SK-N-SH treated with all-trans-retinoic acid at 6 μM for 48 hours (cell line): ENCODE results near the gene MAFF.

Experiments used
- ATAC-seq: fragments of 200-7000 bp; cut with Tn5 transposase; 3 replicates; pipeline ENCODE4 v1.9.1; 2020; ENCODE audit warnings: mild to moderate bottlenecking, moderate library complexity
- ARNTL ChIP-seq: fragments of 450-650 bp; formaldehyde crosslinking; IDR thresholded peaks from 2 replicates; pipeline ENCODE4 v1.5.0; 2020; ENCODE audit warnings: low read depth, mild to moderate bottlenecking, moderate library complexity, borderline replicate concordance
- BACH2 ChIP-seq: fragments of 250-450 bp; sonication (Bioruptor Pico); IDR thresholded peaks from 2 replicates; pipeline ENCODE4 v1.9.0; 2021; ENCODE audit warnings: mild to moderate bottlenecking, borderline replicate concordance
- CSDC2 ChIP-seq: fragments of 250-450 bp; sonication (Bioruptor Pico); IDR thresholded peaks from 2 replicates; pipeline ENCODE4 v1.5.0; 2020; ENCODE audit warnings: mild to moderate bottlenecking, moderate library complexity
- ESRRG ChIP-seq: fragments of 250-450 bp; sonication (Bioruptor Pico); IDR thresholded peaks from 2 replicates; pipeline ENCODE4 v1.6.1; 2021; ENCODE audit warnings: mild to moderate bottlenecking
- GLIS3 ChIP-seq: fragments of 250-450 bp; sonication (Bioruptor Pico); IDR thresholded peaks from 2 replicates; pipeline ENCODE4 v1.5.0; 2020; ENCODE audit warnings: mild to moderate bottlenecking, moderate library complexity
- ISL1 ChIP-seq: fragments of 250-450 bp; sonication (Bioruptor Pico); IDR thresholded peaks from 2 replicates; pipeline ENCODE4 v2.1.2; 2022; ENCODE audit warnings: mild to moderate bottlenecking, moderate library complexity
- PPARA ChIP-seq: fragments of 250-450 bp; sonication (Bioruptor Pico); IDR thresholded peaks from 2 replicates; pipeline ENCODE4 v1.5.0; 2020; ENCODE audit warnings: mild to moderate bottlenecking, borderline replicate concordance
- RARB ChIP-seq: fragments of 250-450 bp; sonication (Bioruptor Pico); IDR thresholded peaks from 2 replicates; pipeline ENCODE4 v1.8.0; 2021; ENCODE audit warnings: mild to moderate bottlenecking, moderate library complexity
- SNAI2 ChIP-seq: fragments of 250-450 bp; sonication (Bioruptor Pico); IDR thresholded peaks from 2 replicates; pipeline ENCODE4 v1.5.0; 2020; ENCODE audit warnings: mild to moderate bottlenecking, moderate library complexity
- TCF4 ChIP-seq: fragments of 250-450 bp; sonication (Bioruptor Pico); IDR thresholded peaks from 2 replicates; pipeline ENCODE4 v1.8.0; 2021; ENCODE audit warnings: mild to moderate bottlenecking, moderate library complexity, borderline replicate concordance
- TOX ChIP-seq: fragments of 250-450 bp; sonication (Bioruptor Pico); IDR thresholded peaks from 2 replicates; pipeline ENCODE4 v1.8.0; 2021; ENCODE audit warnings: mild to moderate bottlenecking, moderate library complexity, borderline replicate concordance
- ZFP30 ChIP-seq: fragments of 450-650 bp; formaldehyde crosslinking; IDR thresholded peaks from 2 replicates; pipeline ENCODE4 v1.5.0; 2022; ENCODE audit warnings: mild to moderate bottlenecking, moderate library complexity
- ZNF565 ChIP-seq: fragments of 450-650 bp; formaldehyde crosslinking; conservative IDR thresholded peaks from 2 replicates; pipeline ENCODE4 v1.5.0; 2020; ENCODE audit warnings: low read depth, mild to moderate bottlenecking, moderate library complexity
- ZNF70 ChIP-seq: fragments of 450-650 bp; formaldehyde crosslinking; IDR thresholded peaks from 2 replicates; pipeline ENCODE4 v1.5.0; 2020; ENCODE audit warnings: mild to moderate bottlenecking, moderate library complexity
- TF ChIP-seq, protein P1 (sequence below): fragments of 250-450 bp; sonication (Bioruptor Pico); IDR thresholded peaks from 2 replicates; pipeline ENCODE4 v1.5.1; 2021; ENCODE audit warnings: mild to moderate bottlenecking, moderate library complexity
- TF ChIP-seq, protein P2 (sequence below): fragments of 250-450 bp; sonication (Bioruptor Pico); IDR thresholded peaks from 2 replicates; pipeline ENCODE4 v1.5.0; 2020; ENCODE audit warnings: mild to moderate bottlenecking, moderate library complexity
- TF ChIP-seq, protein P3 (sequence below): fragments of 250-450 bp; sonication (Bioruptor Pico); IDR thresholded peaks from 2 replicates; pipeline ENCODE4 v1.5.1; 2020; ENCODE audit warnings: low read depth, mild to moderate bottlenecking, moderate library complexity

MAFF gene

DNA sequence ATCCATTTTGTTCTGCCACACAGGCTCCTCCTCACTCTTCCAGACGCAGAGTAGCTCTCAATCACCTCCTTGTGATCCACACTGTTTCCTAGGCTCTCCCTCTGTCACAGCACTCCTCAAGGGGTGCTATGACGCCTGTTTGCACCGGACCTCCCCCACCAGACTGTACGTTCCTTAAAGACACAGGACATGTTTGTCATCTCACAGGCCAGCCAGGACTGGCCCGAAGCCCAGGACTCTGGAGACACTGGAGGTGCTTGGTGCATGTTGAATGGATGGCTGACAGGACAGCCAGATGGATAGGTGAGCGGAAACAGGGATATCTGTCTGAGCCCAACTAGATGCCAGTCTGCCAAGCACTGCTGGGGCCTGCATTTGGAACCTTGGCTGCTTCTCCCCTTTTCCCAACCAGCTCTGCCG is 33.8 kb upstream of the MAFF start (continued):
- TF ChIP-seq, protein P1, sequence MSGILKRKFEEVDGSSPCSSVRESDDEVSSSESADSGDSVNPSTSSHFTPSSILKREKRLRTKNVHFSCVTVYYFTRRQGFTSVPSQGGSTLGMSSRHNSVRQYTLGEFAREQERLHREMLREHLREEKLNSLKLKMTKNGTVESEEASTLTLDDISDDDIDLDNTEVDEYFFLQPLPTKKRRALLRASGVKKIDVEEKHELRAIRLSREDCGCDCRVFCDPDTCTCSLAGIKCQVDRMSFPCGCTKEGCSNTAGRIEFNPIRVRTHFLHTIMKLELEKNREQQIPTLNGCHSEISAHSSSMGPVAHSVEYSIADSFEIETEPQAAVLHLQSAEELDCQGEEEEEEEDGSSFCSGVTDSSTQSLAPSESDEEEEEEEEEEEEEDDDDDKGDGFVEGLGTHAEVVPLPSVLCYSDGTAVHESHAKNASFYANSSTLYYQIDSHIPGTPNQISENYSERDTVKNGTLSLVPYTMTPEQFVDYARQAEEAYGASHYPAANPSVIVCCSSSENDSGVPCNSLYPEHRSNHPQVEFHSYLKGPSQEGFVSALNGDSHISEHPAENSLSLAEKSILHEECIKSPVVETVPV (CRISPR knock-in tag), result no peak
- TF ChIP-seq PPARA, result no peak
- TF ChIP-seq SNAI2 (CRISPR knock-in tag), result no peak
- no peak for TF ChIP-seq ZNF70

DNA sequence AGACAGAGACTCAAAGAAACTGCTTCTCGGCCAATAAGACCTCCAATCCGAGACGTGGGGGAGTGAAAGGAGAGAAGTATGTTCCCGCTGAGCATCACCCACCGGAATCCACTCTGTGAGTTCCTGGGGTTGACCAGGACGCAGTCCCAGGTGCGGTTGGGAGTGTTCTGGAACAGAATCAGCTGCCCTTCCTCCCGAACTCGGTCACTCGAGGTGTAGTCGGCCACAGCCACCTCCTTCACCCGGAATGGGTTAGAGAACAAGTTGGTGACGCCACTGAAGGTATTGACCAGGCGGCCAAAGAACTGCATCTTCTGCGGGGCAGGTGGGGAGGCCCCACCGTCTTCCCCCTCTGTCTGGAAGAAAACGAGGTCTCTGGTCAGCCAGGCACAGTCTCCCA is 32.7 kb upstream of the MAFF start:
- ATAC-seq, result no peak
- TF ChIP-seq ARNTL (CRISPR knock-in tag), result no peak
- no peak for TF ChIP-seq RARB (CRISPR knock-in tag)
- no peak for TF ChIP-seq ZNF70
- TF ChIP-seq GLIS3, result no peak
- TF ChIP-seq, protein P1 (CRISPR knock-in tag), result no peak
- no peak for TF ChIP-seq TOX (CRISPR knock-in tag)
- TF ChIP-seq BACH2 (CRISPR knock-in tag), result no peak
- TF ChIP-seq PPARA, result no peak
- no peak for TF ChIP-seq ZNF565 (CRISPR knock-in tag)
- TF ChIP-seq ZFP30, result no peak
- no peak for TF ChIP-seq SNAI2 (CRISPR knock-in tag)
- TF ChIP-seq, protein P2, sequence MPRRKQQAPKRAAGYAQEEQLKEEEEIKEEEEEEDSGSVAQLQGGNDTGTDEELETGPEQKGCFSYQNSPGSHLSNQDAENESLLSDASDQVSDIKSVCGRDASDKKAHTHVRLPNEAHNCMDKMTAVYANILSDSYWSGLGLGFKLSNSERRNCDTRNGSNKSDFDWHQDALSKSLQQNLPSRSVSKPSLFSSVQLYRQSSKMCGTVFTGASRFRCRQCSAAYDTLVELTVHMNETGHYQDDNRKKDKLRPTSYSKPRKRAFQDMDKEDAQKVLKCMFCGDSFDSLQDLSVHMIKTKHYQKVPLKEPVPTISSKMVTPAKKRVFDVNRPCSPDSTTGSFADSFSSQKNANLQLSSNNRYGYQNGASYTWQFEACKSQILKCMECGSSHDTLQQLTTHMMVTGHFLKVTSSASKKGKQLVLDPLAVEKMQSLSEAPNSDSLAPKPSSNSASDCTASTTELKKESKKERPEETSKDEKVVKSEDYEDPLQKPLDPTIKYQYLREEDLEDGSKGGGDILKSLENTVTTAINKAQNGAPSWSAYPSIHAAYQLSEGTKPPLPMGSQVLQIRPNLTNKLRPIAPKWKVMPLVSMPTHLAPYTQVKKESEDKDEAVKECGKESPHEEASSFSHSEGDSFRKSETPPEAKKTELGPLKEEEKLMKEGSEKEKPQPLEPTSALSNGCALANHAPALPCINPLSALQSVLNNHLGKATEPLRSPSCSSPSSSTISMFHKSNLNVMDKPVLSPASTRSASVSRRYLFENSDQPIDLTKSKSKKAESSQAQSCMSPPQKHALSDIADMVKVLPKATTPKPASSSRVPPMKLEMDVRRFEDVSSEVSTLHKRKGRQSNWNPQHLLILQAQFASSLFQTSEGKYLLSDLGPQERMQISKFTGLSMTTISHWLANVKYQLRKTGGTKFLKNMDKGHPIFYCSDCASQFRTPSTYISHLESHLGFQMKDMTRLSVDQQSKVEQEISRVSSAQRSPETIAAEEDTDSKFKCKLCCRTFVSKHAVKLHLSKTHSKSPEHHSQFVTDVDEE (CRISPR knock-in tag), result no peak

DNA sequence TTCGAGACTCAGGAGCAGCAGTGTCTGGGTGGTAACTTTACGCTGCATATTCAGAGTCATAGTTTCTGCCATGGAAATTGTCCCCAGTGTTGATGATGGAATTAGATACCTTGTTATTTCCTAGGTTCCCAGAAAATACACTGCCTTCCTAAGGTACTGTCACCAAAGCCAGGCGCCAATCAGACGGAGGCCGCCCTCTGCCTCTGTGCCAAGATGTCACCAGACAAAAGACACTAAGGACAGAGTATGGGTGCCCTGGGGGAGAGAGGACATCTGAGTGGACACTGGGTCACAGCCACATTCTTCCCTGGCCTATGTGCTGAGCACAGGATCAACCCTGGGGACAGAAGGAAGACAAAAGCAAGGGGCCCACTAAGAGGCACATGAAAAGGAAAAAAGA is 31.3 kb upstream of the MAFF start:
- no peak for TF ChIP-seq TOX (CRISPR knock-in tag)
- TF ChIP-seq ZNF565 (CRISPR knock-in tag), result no peak
- TF ChIP-seq SNAI2 (CRISPR knock-in tag), result no peak
- TF ChIP-seq, protein P2 (CRISPR knock-in tag), result no peak
- TF ChIP-seq, protein P1 (CRISPR knock-in tag), result no peak
- no peak for TF ChIP-seq ARNTL (CRISPR knock-in tag)
- TF ChIP-seq RARB (CRISPR knock-in tag), result no peak
- no peak for TF ChIP-seq CSDC2 (CRISPR knock-in tag)
- ATAC-seq, result no peak

DNA sequence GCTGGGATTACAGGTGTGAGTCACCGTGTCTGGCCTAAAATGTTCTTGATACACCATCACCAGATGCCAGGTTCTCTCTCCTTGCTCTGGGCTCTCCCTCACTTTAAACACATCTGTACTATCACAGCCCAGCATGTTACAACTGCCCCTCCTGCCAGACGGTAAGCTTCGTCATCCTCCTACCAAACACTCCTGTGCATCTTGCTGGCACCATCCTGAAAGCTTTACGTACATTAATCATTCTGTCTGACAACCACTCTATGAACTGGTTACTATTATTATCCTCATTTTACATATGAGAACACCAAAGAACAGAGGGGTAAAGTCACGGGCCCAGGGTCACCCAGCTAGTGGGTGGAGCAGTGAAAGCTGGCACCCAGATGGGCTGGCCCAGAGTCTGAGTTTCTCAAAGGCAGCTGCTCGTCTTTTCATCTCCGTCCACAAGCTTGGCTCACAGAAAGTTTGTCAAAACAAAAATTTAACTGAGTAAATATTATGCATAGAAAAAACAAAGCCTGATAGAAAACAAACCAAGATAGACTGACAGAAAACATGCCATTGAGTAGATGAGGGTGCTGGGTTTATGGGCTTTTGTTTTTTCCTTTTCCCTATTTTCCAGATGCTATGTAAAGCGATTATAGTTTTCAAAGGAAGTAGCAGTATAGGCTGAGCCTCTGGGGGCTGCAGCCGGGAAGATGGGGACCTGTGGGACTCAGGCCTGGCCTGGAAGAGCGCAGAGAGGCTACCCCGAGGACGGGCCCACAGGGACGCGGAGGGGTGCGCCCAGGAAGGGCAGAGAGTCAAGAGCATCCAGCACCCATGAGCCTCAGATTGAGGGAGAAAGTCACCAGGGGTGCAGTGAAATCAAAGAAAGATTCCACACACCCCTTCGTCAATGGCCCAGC is 29.6 kb upstream of the MAFF start:
- TF ChIP-seq ISL1 (CRISPR knock-in tag), result no peak
- no peak for TF ChIP-seq TCF4 (CRISPR knock-in tag)
- no peak for TF ChIP-seq ESRRG (CRISPR knock-in tag)
- TF ChIP-seq, protein P3, sequence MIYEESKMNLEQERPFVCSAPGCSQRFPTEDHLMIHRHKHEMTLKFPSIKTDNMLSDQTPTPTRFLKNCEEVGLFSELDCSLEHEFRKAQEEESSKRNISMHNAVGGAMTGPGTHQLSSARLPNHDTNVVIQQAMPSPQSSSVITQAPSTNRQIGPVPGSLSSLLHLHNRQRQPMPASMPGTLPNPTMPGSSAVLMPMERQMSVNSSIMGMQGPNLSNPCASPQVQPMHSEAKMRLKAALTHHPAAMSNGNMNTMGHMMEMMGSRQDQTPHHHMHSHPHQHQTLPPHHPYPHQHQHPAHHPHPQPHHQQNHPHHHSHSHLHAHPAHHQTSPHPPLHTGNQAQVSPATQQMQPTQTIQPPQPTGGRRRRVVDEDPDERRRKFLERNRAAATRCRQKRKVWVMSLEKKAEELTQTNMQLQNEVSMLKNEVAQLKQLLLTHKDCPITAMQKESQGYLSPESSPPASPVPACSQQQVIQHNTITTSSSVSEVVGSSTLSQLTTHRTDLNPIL, result no peak
- TF ChIP-seq CSDC2 (CRISPR knock-in tag), result no peak
- TF ChIP-seq ZNF565 (CRISPR knock-in tag), result no peak
- no peak for ATAC-seq
